GM06990 (cell line): ENCODE results near the gene NHP2.

ENCODE experiments used
- DNase-seq: peaks from one replicate; pipeline ENCODE4 v3.0.0-alpha.2; 2011; ENCODE audit not compliant: insufficient read length; ENCODE audit errors: extremely low read depth
- H3K27me3 ChIP-seq: replicated peaks from 2 replicates; pipeline ENCODE4 v1.6.0; 2011; ENCODE audit warnings: low read length; ENCODE audit not compliant: control insufficient read depth, insufficient read depth
- H3K36me3 ChIP-seq: 2 replicates; pipeline ENCODE4 v1.5.1; 2011; ENCODE audit warnings: low read length; ENCODE audit not compliant: control insufficient read depth, insufficient read depth
- H3K4me3 ChIP-seq: replicated peaks from 2 replicates; pipeline ENCODE4 v1.5.1; 2011; ENCODE audit warnings: low read depth, mild to moderate bottlenecking, control low read depth, low read length
- TF ChIP-seq, protein P1 (sequence below): IDR thresholded peaks from 2 replicates; pipeline ENCODE4 v1.5.1; 2011; ENCODE audit warnings: low read length, control low read depth, mild to moderate bottlenecking, inconsistent platforms; ENCODE audit not compliant: insufficient read depth, poor library complexity, severe bottlenecking

The NHP2 gene

DNA sequence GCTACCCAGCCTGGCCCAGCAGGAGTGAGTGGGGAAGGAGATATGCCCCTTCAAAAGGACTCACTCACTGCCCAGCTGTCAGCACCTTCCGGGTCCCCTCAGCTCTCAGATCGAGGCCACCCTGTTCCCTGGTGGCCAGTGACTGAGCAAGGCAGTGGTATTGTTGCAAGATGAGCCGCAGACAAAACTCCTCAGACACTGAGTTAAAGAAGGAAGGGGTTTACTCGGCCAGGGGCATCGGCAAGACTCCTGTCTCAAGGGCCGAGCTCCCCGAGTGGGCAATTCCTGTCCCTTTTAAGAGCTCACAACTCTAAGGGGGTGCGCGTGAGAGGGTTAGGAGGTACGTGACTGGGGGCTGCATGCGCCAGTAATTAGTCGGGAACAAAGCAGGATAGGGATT is 50.1 kb downstream of the NHP2 start:
- DNase-seq, result no peak
- Histone ChIP-seq H3K27me3 (no peaks in the 10 kb centered on the region), H3K36me3 (no peaks in the 10 kb centered on the region), H3K4me3 (no peak overlapping the region)
- TF ChIP-seq, protein P1, sequence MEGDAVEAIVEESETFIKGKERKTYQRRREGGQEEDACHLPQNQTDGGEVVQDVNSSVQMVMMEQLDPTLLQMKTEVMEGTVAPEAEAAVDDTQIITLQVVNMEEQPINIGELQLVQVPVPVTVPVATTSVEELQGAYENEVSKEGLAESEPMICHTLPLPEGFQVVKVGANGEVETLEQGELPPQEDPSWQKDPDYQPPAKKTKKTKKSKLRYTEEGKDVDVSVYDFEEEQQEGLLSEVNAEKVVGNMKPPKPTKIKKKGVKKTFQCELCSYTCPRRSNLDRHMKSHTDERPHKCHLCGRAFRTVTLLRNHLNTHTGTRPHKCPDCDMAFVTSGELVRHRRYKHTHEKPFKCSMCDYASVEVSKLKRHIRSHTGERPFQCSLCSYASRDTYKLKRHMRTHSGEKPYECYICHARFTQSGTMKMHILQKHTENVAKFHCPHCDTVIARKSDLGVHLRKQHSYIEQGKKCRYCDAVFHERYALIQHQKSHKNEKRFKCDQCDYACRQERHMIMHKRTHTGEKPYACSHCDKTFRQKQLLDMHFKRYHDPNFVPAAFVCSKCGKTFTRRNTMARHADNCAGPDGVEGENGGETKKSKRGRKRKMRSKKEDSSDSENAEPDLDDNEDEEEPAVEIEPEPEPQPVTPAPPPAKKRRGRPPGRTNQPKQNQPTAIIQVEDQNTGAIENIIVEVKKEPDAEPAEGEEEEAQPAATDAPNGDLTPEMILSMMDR, result no peak
